ENCODE measurements around the gene KCTD2. TPM values are rescaled to one million over a fixed set of nuclear protein-coding genes. Genes with fewer than 3 reads are reported as not detected.

Gene KCTD2
- total and polyA plus RNA-seq, 2 of the 13 experiments (the other 11 are each of a cell fraction or from before 2014, with no cell fraction given), result 28.3 to 32.6 TPM

GRCh38 chr17:75059369-75060345, 12.6 kb downstream of the KCTD2 start (continued):
- TF ChIP-seq GLMP (CRISPR knock-in tag; IDR thresholded peaks at IDR 0.05; ENCODE audit: borderline replicate concordance) (no peak), TMF1 (CRISPR knock-in tag; IDR thresholded peaks at IDR 0.05; ENCODE audit: low read depth) (no peak), ZNF674 (CRISPR knock-in tag; IDR thresholded peaks at IDR 0.05; ENCODE audit: low read depth) (no peak), CTCF (CRISPR knock-in tag; IDR thresholded peaks at IDR 0.05) (peak; percentile 73), SMC3 (IDR thresholded peaks at IDR 0.05; ENCODE audit: low read length) (peak; percentile 52; the same call in 1 of the 2 replicates), SUZ12 (IDR thresholded peaks at IDR 0.05; ENCODE audit: low read depth, low read length) (no peak), MTA1 (CRISPR knock-in tag; IDR thresholded peaks at IDR 0.05; ENCODE audit: borderline replicate concordance) (no peak), MEF2D (CRISPR knock-in tag; IDR thresholded peaks at IDR 0.05) (no peak), CEBPB (IDR thresholded peaks at IDR 0.05; ENCODE audit: borderline replicate concordance, low read depth, low read length) (no peak), ZNF143 (CRISPR knock-in tag; IDR thresholded peaks at IDR 0.05) (no peak), PCBP1 (IDR thresholded peaks at IDR 0.05; ENCODE audit: borderline replicate concordance, low read depth, low read length) (no peak), FOXM1 (CRISPR knock-in tag; IDR thresholded peaks at IDR 0.05) (no peak)
- TF ChIP-seq, protein P1, sequence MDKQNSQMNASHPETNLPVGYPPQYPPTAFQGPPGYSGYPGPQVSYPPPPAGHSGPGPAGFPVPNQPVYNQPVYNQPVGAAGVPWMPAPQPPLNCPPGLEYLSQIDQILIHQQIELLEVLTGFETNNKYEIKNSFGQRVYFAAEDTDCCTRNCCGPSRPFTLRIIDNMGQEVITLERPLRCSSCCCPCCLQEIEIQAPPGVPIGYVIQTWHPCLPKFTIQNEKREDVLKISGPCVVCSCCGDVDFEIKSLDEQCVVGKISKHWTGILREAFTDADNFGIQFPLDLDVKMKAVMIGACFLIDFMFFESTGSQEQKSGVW (CRISPR knock-in tag; IDR thresholded peaks at IDR 0.05; ENCODE audit: borderline replicate concordance), result no peak
- TF ChIP-seq, protein P2, sequence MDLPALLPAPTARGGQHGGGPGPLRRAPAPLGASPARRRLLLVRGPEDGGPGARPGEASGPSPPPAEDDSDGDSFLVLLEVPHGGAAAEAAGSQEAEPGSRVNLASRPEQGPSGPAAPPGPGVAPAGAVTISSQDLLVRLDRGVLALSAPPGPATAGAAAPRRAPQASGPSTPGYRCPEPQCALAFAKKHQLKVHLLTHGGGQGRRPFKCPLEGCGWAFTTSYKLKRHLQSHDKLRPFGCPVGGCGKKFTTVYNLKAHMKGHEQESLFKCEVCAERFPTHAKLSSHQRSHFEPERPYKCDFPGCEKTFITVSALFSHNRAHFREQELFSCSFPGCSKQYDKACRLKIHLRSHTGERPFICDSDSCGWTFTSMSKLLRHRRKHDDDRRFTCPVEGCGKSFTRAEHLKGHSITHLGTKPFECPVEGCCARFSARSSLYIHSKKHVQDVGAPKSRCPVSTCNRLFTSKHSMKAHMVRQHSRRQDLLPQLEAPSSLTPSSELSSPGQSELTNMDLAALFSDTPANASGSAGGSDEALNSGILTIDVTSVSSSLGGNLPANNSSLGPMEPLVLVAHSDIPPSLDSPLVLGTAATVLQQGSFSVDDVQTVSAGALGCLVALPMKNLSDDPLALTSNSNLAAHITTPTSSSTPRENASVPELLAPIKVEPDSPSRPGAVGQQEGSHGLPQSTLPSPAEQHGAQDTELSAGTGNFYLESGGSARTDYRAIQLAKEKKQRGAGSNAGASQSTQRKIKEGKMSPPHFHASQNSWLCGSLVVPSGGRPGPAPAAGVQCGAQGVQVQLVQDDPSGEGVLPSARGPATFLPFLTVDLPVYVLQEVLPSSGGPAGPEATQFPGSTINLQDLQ (CRISPR knock-in tag; IDR thresholded peaks at IDR 0.05), result no peak

Data from HepG2 (cell line).